ENCODE data around the gene DLG2. TPM values are rescaled to one million over a fixed set of nuclear protein-coding genes. Genes with fewer than 3 reads are reported as not detected.

DLG2 gene
- total RNA-seq, 1 donor from 2014 or later: 1.8 TPM

DNA sequence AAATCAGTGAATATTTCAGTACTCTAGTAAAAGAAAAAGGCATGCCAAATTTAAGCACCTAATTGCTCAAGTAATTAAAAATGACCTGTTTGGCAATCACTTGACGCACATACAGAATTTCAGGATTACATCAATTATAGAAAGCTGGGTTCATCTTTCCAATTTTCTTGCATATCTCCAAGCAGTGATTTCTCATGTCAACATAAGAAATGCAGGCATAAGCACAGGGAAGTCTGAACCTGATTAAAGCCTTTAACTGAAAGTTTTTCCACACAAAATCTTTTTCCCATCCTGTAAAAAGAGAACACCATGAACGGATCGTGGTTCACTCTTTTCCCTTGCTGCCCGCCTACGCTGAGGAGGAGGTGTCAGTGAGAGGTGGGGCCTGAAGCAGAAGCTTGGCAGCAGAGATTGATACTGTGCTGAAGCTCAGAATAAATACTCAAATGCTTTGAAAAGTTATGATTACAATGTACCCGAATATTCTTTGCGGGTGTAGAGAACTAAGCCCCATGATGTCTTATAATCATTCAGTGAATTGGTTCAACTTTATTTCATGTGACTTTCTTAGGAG, 1636.9 kb downstream of the DLG2 start:
- Mint-ChIP-seq H3K4me3 (ENCODE audit: unreplicated experiment) (no peak overlapping the region), H3K27ac (ENCODE audit: unreplicated experiment) (no peak overlapping the region), H3K9me3 (ENCODE audit: unreplicated experiment) (no peaks in the 10 kb centered on the region), H3K27me3 (ENCODE audit: low read depth, unreplicated experiment) (no peaks in the 10 kb centered on the region), H3K36me3 (ENCODE audit: low read depth, unreplicated experiment) (no peaks in the 10 kb centered on the region), H3K4me1 (ENCODE audit: low read depth, unreplicated experiment) (no peaks in the 10 kb centered on the region)
- TF ChIP-seq EZH2 (IDR thresholded peaks at IDR 0.05; ENCODE audit: insufficient read depth, low read length): no peak
- TF ChIP-seq, protein P1, sequence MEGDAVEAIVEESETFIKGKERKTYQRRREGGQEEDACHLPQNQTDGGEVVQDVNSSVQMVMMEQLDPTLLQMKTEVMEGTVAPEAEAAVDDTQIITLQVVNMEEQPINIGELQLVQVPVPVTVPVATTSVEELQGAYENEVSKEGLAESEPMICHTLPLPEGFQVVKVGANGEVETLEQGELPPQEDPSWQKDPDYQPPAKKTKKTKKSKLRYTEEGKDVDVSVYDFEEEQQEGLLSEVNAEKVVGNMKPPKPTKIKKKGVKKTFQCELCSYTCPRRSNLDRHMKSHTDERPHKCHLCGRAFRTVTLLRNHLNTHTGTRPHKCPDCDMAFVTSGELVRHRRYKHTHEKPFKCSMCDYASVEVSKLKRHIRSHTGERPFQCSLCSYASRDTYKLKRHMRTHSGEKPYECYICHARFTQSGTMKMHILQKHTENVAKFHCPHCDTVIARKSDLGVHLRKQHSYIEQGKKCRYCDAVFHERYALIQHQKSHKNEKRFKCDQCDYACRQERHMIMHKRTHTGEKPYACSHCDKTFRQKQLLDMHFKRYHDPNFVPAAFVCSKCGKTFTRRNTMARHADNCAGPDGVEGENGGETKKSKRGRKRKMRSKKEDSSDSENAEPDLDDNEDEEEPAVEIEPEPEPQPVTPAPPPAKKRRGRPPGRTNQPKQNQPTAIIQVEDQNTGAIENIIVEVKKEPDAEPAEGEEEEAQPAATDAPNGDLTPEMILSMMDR (IDR thresholded peaks at IDR 0.05; ENCODE audit: insufficient read depth, low read depth, low read length): no peak
- DNase-seq (ENCODE audit: low read depth) (no peak), FAIRE-seq (no peak)
- Histone ChIP-seq H3K27ac (ENCODE audit: low read depth, low read length) (no peak overlapping the region), H3K27me3 (ENCODE audit: insufficient read depth, low read length) (no peaks in the 10 kb centered on the region), H4K20me1 (ENCODE audit: insufficient read depth, low read length) (no peaks in the 10 kb centered on the region), H3K79me2 (ENCODE audit: insufficient read depth, low read length) (no peaks in the 10 kb centered on the region), H3K4me2 (ENCODE audit: low read length) (no peak overlapping the region), H3K4me3 (ENCODE audit: insufficient read depth, low read depth, low read length) (no peak overlapping the region), H3K9ac (ENCODE audit: low read length) (no peak overlapping the region), H3K9me3 (ENCODE audit: insufficient read depth, low read depth, low read length) (no peaks in the 10 kb centered on the region), H3K4me1 (ENCODE audit: insufficient read depth, low read length) (no peaks in the 10 kb centered on the region), H3K36me3 (ENCODE audit: insufficient read depth, low read length) (no peaks in the 10 kb centered on the region), H2AFZ (ENCODE audit: low read depth, low read length) (no peak overlapping the region)

DNA sequence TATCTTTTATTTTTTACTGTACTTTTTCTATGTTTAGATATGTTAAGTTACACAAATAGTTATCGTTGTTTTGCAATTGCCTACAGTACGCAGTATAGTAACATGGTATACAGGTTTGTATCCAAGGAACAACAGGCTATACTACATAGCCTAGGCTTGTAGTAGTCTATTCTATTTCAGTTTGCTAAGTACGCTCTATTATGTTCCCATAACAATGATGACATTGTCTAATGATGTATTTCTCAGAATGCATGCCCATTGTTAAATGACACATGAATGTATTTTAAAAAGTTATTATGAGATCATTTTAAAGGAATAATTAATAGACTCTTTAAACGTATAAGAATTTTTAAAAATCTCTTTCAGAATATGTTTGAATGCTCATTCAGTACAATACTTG, 1644.3 kb downstream of the DLG2 start:
- Histone ChIP-seq H3K4me3 (ENCODE audit: insufficient read depth, low read depth, low read length) (no peak overlapping the region), H4K20me1 (ENCODE audit: insufficient read depth, low read length) (no peaks in the 10 kb centered on the region), H3K9me3 (ENCODE audit: insufficient read depth, low read depth, low read length) (no peaks in the 10 kb centered on the region), H3K79me2 (ENCODE audit: insufficient read depth, low read length) (no peaks in the 10 kb centered on the region), H3K4me1 (ENCODE audit: insufficient read depth, low read length) (no peaks in the 10 kb centered on the region), H3K27me3 (ENCODE audit: insufficient read depth, low read length) (no peaks in the 10 kb centered on the region), H3K4me2 (ENCODE audit: low read length) (no peak overlapping the region), H3K36me3 (ENCODE audit: insufficient read depth, low read length) (no peaks in the 10 kb centered on the region), H2AFZ (ENCODE audit: low read depth, low read length) (no peak overlapping the region), H3K27ac (ENCODE audit: low read depth, low read length) (no peak overlapping the region), H3K9ac (ENCODE audit: low read length) (no peak overlapping the region)
- no peak overlapping the region for H3K27ac Mint-ChIP-seq (ENCODE audit: unreplicated experiment)
- H3K4me1 Mint-ChIP-seq (ENCODE audit: low read depth, unreplicated experiment): no peaks in the 10 kb centered on the region
- DNase-seq (ENCODE audit: low read depth) (no peak), FAIRE-seq (no peak)
- no peak for TF ChIP-seq EZH2 (IDR thresholded peaks at IDR 0.05; ENCODE audit: insufficient read depth, low read length)
- TF ChIP-seq, protein P1 (IDR thresholded peaks at IDR 0.05; ENCODE audit: insufficient read depth, low read depth, low read length): no peak
- H3K9me3 Mint-ChIP-seq (ENCODE audit: unreplicated experiment): no peaks in the 10 kb centered on the region
- no peaks in the 10 kb centered on the region for H3K27me3 Mint-ChIP-seq (ENCODE audit: low read depth, unreplicated experiment)
- no peak overlapping the region for H3K4me3 Mint-ChIP-seq (ENCODE audit: unreplicated experiment)
- H3K36me3 Mint-ChIP-seq (ENCODE audit: low read depth, unreplicated experiment): no peaks in the 10 kb centered on the region

DNA sequence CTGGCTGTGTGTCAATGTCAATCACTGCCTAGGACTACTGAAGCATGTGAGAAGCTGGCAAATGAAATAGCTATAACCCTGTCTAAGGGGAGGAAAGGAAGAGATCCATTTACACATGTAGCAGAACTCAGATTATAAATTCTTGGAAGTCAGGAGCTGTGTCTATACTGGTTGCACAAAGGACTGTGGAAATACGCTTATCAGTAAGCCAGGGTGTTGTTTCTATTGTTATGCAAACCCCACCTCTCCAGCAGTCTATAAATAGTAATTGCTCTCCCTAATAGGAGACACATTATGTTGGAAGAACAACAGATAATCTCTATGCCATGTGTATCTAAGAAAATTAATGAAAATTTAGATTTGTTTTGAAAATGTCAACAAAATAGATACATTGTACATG, 1647.6 kb downstream of the DLG2 start:
- Histone ChIP-seq H4K20me1 (ENCODE audit: insufficient read depth, low read length) (no peaks in the 10 kb centered on the region), H3K27ac (ENCODE audit: low read depth, low read length) (no peak overlapping the region), H3K4me3 (ENCODE audit: insufficient read depth, low read depth, low read length) (no peak overlapping the region), H3K36me3 (ENCODE audit: insufficient read depth, low read length) (no peaks in the 10 kb centered on the region), H3K4me2 (ENCODE audit: low read length) (no peak overlapping the region), H3K4me1 (ENCODE audit: insufficient read depth, low read length) (no peaks in the 10 kb centered on the region), H3K79me2 (ENCODE audit: insufficient read depth, low read length) (no peaks in the 10 kb centered on the region), H3K9me3 (ENCODE audit: insufficient read depth, low read depth, low read length) (no peaks in the 10 kb centered on the region), H3K9ac (ENCODE audit: low read length) (no peak overlapping the region), H3K27me3 (ENCODE audit: insufficient read depth, low read length) (no peaks in the 10 kb centered on the region), H2AFZ (ENCODE audit: low read depth, low read length) (no peak overlapping the region)
- TF ChIP-seq EZH2 (IDR thresholded peaks at IDR 0.05; ENCODE audit: insufficient read depth, low read length): no peak
- TF ChIP-seq, protein P1 (IDR thresholded peaks at IDR 0.05; ENCODE audit: insufficient read depth, low read depth, low read length): no peak
- Mint-ChIP-seq H3K27ac (ENCODE audit: unreplicated experiment) (no peak overlapping the region), H3K4me1 (ENCODE audit: low read depth, unreplicated experiment) (peaks cover 3% of the 10 kb centered on the region), H3K36me3 (ENCODE audit: low read depth, unreplicated experiment) (no peaks in the 10 kb centered on the region), H3K9me3 (ENCODE audit: unreplicated experiment) (no peaks in the 10 kb centered on the region), H3K27me3 (ENCODE audit: low read depth, unreplicated experiment) (no peaks in the 10 kb centered on the region), H3K4me3 (ENCODE audit: unreplicated experiment) (no peak overlapping the region)
- DNase-seq (ENCODE audit: low read depth): no peak
- FAIRE-seq: no peak
